H9 (cell line): ENCODE measurements around the gene CCDC149. TPM values are rescaled to one million over a fixed set of nuclear protein-coding genes. Genes with fewer than 3 reads are reported as not detected.

Source experiments
- DNase-seq: peaks from one replicate; pipeline ENCODE4 v3.0.0-alpha.2; 2017
- H2AFZ ChIP-seq: one replicate; pipeline ENCODE4 v1.6.1; 2013; ENCODE audit warnings: mild to moderate bottlenecking, low read length, control low read depth, moderate library complexity
- H2AK5ac ChIP-seq: 2 replicates; pipeline ENCODE4 v1.6.1; 2013; ENCODE audit warnings: low read length, control low read depth, mixed read lengths; ENCODE audit not compliant: insufficient read length
- H2BK120ac ChIP-seq: one replicate; pipeline ENCODE4 v1.6.1; 2013; ENCODE audit warnings: low read depth, mild to moderate bottlenecking, low read length, control low read depth, inconsistent platforms; ENCODE audit not compliant: poor library complexity, severe bottlenecking
- H2BK12ac ChIP-seq: 2 replicates; pipeline ENCODE4 v1.6.1; 2013; ENCODE audit warnings: low read length, control low read depth, mixed read lengths, low read depth; ENCODE audit not compliant: insufficient read length
- H2BK15ac ChIP-seq: 2 replicates; pipeline ENCODE4 v1.6.1; 2013; ENCODE audit warnings: low read depth, low read length, control low read depth
- H2BK20ac ChIP-seq: one replicate; pipeline ENCODE4 v1.6.1; 2013; ENCODE audit warnings: low read depth, mild to moderate bottlenecking, low read length, control low read depth, inconsistent platforms; ENCODE audit not compliant: poor library complexity, severe bottlenecking
- H2BK5ac ChIP-seq: 2 replicates; pipeline ENCODE4 v1.6.1; 2013; ENCODE audit warnings: low read length, control low read depth, mixed read lengths; ENCODE audit not compliant: insufficient read length
- H3K14ac ChIP-seq: 2 replicates; pipeline ENCODE4 v1.6.1; 2013; ENCODE audit warnings: low read length, control low read depth; ENCODE audit not compliant: insufficient read depth
- H3K18ac ChIP-seq: 2 replicates; pipeline ENCODE4 v1.6.1; 2013; ENCODE audit warnings: low read depth, mild to moderate bottlenecking, mixed read lengths, low read length, control low read depth; ENCODE audit not compliant: insufficient read length
- H3K23ac ChIP-seq: 2 replicates; pipeline ENCODE4 v1.6.1; 2013; ENCODE audit warnings: low read length, control low read depth, mixed read lengths, low read depth; ENCODE audit not compliant: insufficient read length
- H3K23me2 ChIP-seq: 2 replicates; pipeline ENCODE4 v1.6.1; 2013; ENCODE audit warnings: low read depth, mild to moderate bottlenecking, mixed read lengths, low read length, control low read depth; ENCODE audit not compliant: insufficient read length, poor library complexity, severe bottlenecking
- H3K27ac ChIP-seq: 2 replicates; pipeline ENCODE4 v1.5.1; 2013; ENCODE audit warnings: low read length, control low read depth, mixed read lengths, low read depth; ENCODE audit not compliant: insufficient read length
- H3K27me3 ChIP-seq: 2 replicates; pipeline ENCODE4 v1.6.1; 2013; ENCODE audit warnings: low read length, control low read depth, inconsistent platforms; ENCODE audit not compliant: insufficient read depth
- H3K4ac ChIP-seq: 2 replicates; pipeline ENCODE4 v1.6.1; 2013; ENCODE audit warnings: low read depth, mild to moderate bottlenecking, control low read depth, inconsistent platforms, low read length, moderate library complexity
- H3K4me1 ChIP-seq: 2 replicates; pipeline ENCODE4 v1.6.1; 2013; ENCODE audit warnings: low read length, control low read depth, inconsistent platforms; ENCODE audit not compliant: insufficient read depth
- H3K4me2 ChIP-seq: 2 replicates; pipeline ENCODE4 v1.6.1; 2013; ENCODE audit warnings: low read length, control low read depth, mixed read lengths; ENCODE audit not compliant: insufficient read length, insufficient read depth
- H3K56ac ChIP-seq: 2 replicates; pipeline ENCODE4 v1.6.1; 2013; ENCODE audit warnings: low read depth, mild to moderate bottlenecking, mixed read lengths, low read length, control low read depth; ENCODE audit not compliant: insufficient read length
- H3K79me1 ChIP-seq: 2 replicates; pipeline ENCODE4 v1.6.1; 2013; ENCODE audit warnings: low read depth, mild to moderate bottlenecking, moderate library complexity, low read length, control low read depth, inconsistent platforms; ENCODE audit not compliant: insufficient read depth, poor library complexity, severe bottlenecking
- H3K79me2 ChIP-seq: 2 replicates; pipeline ENCODE4 v1.6.1; 2013; ENCODE audit warnings: low read length, control low read depth, inconsistent platforms; ENCODE audit not compliant: insufficient read depth
- H3K9ac ChIP-seq: 2 replicates; pipeline ENCODE4 v1.6.1; 2013; ENCODE audit warnings: low read length, control low read depth, mixed read lengths; ENCODE audit not compliant: insufficient read length; ENCODE audit errors: extremely low read depth
- H3K9me3 ChIP-seq: one replicate; pipeline ENCODE4 v1.6.1; 2013; ENCODE audit warnings: low read depth, low read length, inconsistent platforms; ENCODE audit not compliant: control insufficient read depth
- H3T11ph ChIP-seq: one replicate; pipeline ENCODE4 v1.6.1; 2013; ENCODE audit warnings: mild to moderate bottlenecking, low read length, control low read depth, inconsistent platforms
- H4K20me1 ChIP-seq: one replicate; pipeline ENCODE4 v1.6.1; 2013; ENCODE audit not compliant: control insufficient read depth, insufficient read length, insufficient read depth
- H4K5ac ChIP-seq: 2 replicates; pipeline ENCODE4 v1.6.1; 2013; ENCODE audit warnings: low read depth, mild to moderate bottlenecking, mixed read lengths, low read length, control low read depth; ENCODE audit not compliant: insufficient read length
- H4K8ac ChIP-seq: replicated peaks from 2 replicates; pipeline ENCODE4 v1.6.1; 2013; ENCODE audit warnings: low read length, control low read depth, mixed read lengths, low read depth; ENCODE audit not compliant: insufficient read length
- H4K91ac ChIP-seq: 2 replicates; pipeline ENCODE4 v1.6.1; 2013; ENCODE audit warnings: low read depth, mild to moderate bottlenecking, moderate library complexity, mixed read lengths, low read length, control low read depth; ENCODE audit not compliant: insufficient read length
- H3K27ac Mint-ChIP-seq, 3 experiments: 2 replicates in 2 of 3; 3 replicates in 1 of 3; pipeline ENCODE4 v1.8.0; 2020 to 2021; ENCODE audit warnings: mixed read lengths in 3 of 3, mild to moderate bottlenecking in 1 of 3, moderate library complexity in 1 of 3
- H3K27me3 Mint-ChIP-seq: 2 replicates; pipeline ENCODE4 v1.8.0; 2021; ENCODE audit warnings: low read depth, mild to moderate bottlenecking, moderate library complexity, mixed read lengths
- H3K36me3 Mint-ChIP-seq, 3 experiments: 2 replicates in 2 of 3; 3 replicates in 1 of 3; pipeline ENCODE4 v1.8.0; 2020 to 2021; ENCODE audit warnings: low read depth in 3 of 3, mixed read lengths in 3 of 3; ENCODE audit not compliant: insufficient read depth in 1 of 3
- H3K4me1 Mint-ChIP-seq, 2 experiments: 2 replicates each; pipeline ENCODE4 v1.8.0; 2020; ENCODE audit warnings: mixed read lengths in 2 of 2
- H3K4me3 Mint-ChIP-seq, 2 experiments: 2 replicates in 1 of 2; 3 replicates in 1 of 2; pipeline ENCODE4 v1.8.0; 2020 to 2021; ENCODE audit warnings: mild to moderate bottlenecking in 2 of 2, mixed read lengths in 2 of 2, moderate library complexity in 1 of 2
- H3K9me3 Mint-ChIP-seq, 2 experiments: 2 replicates in 1 of 2; 3 replicates in 1 of 2; pipeline ENCODE4 v1.8.0; 2020; ENCODE audit warnings: mild to moderate bottlenecking in 2 of 2, mixed read lengths in 2 of 2, moderate library complexity in 1 of 2
- WGBS: extraction: QIAGEN DNeasy Blood & Tissue Kit; methylation state at CpG from one replicate; pipeline ENCODE4 v1.1.7; 2013; ENCODE audit warnings: missing lambda C conversion rate, low lambda C conversion rate, mixed read lengths; ENCODE audit not compliant: insufficient read length; ENCODE audit errors: extremely low coverage; 5-methylcytosine and 5-hydroxymethylcytosine counted together
- total RNA-seq: library from RNA; stranded (reverse); gene quantifications from 2 replicates; pipeline ENCODE4 v1.2.1, GENCODE V29; 2021
- TF ChIP-seq, protein P1 (sequence below): fragments of 200-600 bp; sonication (generic); conservative IDR thresholded peaks from 3 replicates; pipeline ENCODE4 v1.8.0; 2021; ENCODE audit warnings: antibody characterized with exemption, mild to moderate bottlenecking

CCDC149 gene
- total RNA-seq, 1 experiment from 2014 or later, result 4.5 TPM

DNA sequence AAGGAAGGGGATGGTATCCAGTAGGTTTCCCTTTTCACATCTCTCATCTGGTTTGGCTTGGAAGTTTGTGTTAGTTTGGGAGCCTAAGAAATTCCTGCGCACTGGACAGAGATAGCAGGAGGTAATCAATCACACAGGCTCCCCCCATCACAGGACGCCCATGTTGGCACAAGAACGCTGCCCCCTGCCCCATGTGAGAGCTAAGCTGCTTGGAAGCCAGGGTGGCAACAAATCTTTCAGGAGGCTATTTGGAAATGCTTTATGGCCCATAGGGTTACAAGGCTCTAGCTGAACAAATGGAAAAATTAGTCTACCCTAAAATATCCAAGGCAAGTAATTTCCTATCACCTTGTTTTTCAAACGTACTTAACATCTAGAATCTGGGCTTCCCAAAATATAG lies 63.5 kb downstream of the CCDC149 start:
- TF ChIP-seq, protein P1, sequence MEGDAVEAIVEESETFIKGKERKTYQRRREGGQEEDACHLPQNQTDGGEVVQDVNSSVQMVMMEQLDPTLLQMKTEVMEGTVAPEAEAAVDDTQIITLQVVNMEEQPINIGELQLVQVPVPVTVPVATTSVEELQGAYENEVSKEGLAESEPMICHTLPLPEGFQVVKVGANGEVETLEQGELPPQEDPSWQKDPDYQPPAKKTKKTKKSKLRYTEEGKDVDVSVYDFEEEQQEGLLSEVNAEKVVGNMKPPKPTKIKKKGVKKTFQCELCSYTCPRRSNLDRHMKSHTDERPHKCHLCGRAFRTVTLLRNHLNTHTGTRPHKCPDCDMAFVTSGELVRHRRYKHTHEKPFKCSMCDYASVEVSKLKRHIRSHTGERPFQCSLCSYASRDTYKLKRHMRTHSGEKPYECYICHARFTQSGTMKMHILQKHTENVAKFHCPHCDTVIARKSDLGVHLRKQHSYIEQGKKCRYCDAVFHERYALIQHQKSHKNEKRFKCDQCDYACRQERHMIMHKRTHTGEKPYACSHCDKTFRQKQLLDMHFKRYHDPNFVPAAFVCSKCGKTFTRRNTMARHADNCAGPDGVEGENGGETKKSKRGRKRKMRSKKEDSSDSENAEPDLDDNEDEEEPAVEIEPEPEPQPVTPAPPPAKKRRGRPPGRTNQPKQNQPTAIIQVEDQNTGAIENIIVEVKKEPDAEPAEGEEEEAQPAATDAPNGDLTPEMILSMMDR, result no peak
- no peak for DNase-seq
- Histone ChIP-seq H3K23ac (no peak overlapping the region), H2BK15ac (no peak overlapping the region), H2BK20ac (no peak overlapping the region), H3K4ac (no peak overlapping the region), H3K14ac (no peak overlapping the region), H2BK120ac (no peak overlapping the region), H4K5ac (no peak overlapping the region), H2BK5ac (no peak overlapping the region), H4K20me1 (no peaks in the 10 kb centered on the region), H3K23me2 (no peaks in the 10 kb centered on the region), H2AK5ac (no peak overlapping the region), H3K4me2 (no peak overlapping the region), H3K18ac (no peak overlapping the region), H2BK12ac (no peak overlapping the region), H3K9me3 (no peaks in the 10 kb centered on the region), H4K8ac (no peak overlapping the region), H3K79me2 (no peaks in the 10 kb centered on the region), H3K27ac (no peak overlapping the region), H2AFZ (no peak overlapping the region), H3K9ac (no peak overlapping the region), H4K91ac (no peak overlapping the region), H3K56ac (no peak overlapping the region), H3K27me3 (no peaks in the 10 kb centered on the region), H3K4me1 (0 out of 2 replicates have a peak, but pooled peaks cover 3% of the 10 kb centered on the region), H3K79me1 (no peaks in the 10 kb centered on the region), H3T11ph (no peak overlapping the region)
- Mint-ChIP-seq H3K9me3 (no peaks in the 10 kb centered on the region), H3K4me3 (no peak overlapping the region), H3K27me3 (peaks cover 5% of the 10 kb centered on the region), H3K27ac (peak overlapping the region in 2 of 3 experiments; percentile 38 to 79; a peak in 2 of 7 replicates), H3K4me1 (peaks cover 23 to 31% of the 10 kb centered on the region in 2 experiments), H3K36me3 (no peaks in the 10 kb centered on the region)
- no CpG with 5 or more reads among the region's 4 CpGs for WGBS
